Prostate gland (tissue), 2 donors: ENCODE data around the gene OR1I1. TPM values are rescaled to one million over a fixed set of nuclear protein-coding genes. Genes with fewer than 3 reads are reported as not detected.

ENCODE experiments used
- DNase-seq: peaks from one replicate; pipeline ENCODE4 v3.0.0-alpha.2; 2019; ENCODE audit warnings: low spot score
- H3K27ac ChIP-seq, 2 donors: fragments of 200-600 bp; sonication (generic); 2 replicates each; pipeline ENCODE4 v1.5.1; 2017 to 2019
- H3K27me3 ChIP-seq: fragments of 200-600 bp; sonication (generic); replicated peaks from 2 replicates; pipeline ENCODE4 v1.5.1; 2019; ENCODE audit not compliant: insufficient read depth
- H3K36me3 ChIP-seq, 2 donors: fragments of 200-600 bp; sonication (generic); 1 replicate in 1 of 2; 2 replicates in 1 of 2; pipeline versions ENCODE4 v1.5.1 to v1.8.1; 2017 to 2019
- H3K4me1 ChIP-seq: fragments of 200-600 bp; sonication (generic); replicated peaks from 2 replicates; pipeline ENCODE4 v1.5.1; 2019
- H3K4me3 ChIP-seq, 2 donors: fragments of 200-600 bp; sonication (generic); 2 replicates each; pipeline ENCODE4 v1.5.1; 2017 to 2019
- H3K9me3 ChIP-seq: fragments of 200-600 bp; sonication (generic); 2 replicates; pipeline ENCODE4 v1.5.1; 2017
- POLR2A ChIP-seq: fragments of 450-650 bp; IDR thresholded peaks from one replicate; pipeline ENCODE4 v1.6.1; 2016; ENCODE audit warnings: antibody characterized with exemption, mild to moderate bottlenecking
- POLR2AphosphoS5 ChIP-seq: sonication (generic); formaldehyde crosslinking; IDR thresholded peaks from one replicate; pipeline ENCODE4 v1.6.1; 2017; ENCODE audit warnings: antibody characterized with exemption
- WGBS: methylation state at CpG from one replicate; pipeline ENCODE4 v1.1.5; 2018; 5-methylcytosine and 5-hydroxymethylcytosine counted together
- intact Hi-C: fragments of 100-400 bp; cut with DNase I; formaldehyde crosslinking; loops from one replicate; pipeline ENCODE4 v1.14.2; 2022
- total RNA-seq, 2 donors: library from RNA; depleted of rRNA; stranded (reverse); fragments of >200 nt; gene quantifications; one replicate each; pipeline ENCODE4 v1.1.0, GENCODE V29; 2016
- TF ChIP-seq, protein P1 (sequence below), 4 experiments: fragments of 200-600 bp in 2 of 4; fragments of 450-650 bp in 2 of 4; sonication (generic) in 2 of 4; IDR thresholded peaks; 1 replicate in 3 of 4; 2 replicates in 1 of 4; pipeline ENCODE4 v1.5.1; 2016 to 2019; ENCODE audit warnings: antibody characterized with exemption in 4 of 4, mild to moderate bottlenecking in 2 of 4, moderate library complexity in 2 of 4

Gene OR1I1
- total RNA-seq, 2 donors from 2014 or later = not detected

DNA sequence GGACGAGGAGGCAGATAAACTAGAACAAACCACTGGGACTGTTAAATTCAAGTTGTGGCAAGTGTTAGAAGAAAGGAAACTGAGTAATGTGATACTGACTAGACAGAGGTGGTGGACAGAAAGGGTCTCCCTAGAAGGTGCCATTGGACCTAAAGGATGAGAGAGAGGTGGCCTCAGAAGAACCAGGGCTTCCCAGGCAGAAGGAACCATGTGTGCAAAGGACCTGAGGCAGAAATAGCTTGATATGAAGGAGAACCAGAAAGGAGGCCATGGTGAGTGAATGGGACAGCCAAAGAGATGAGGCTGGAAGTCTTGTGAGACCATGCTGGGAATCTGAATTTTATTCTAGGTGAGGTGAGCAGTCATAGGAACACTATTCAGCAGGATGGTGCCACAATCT, 22.4 kb downstream of the OR1I1 start:
- Histone ChIP-seq H3K36me3 (no peaks in the 10 kb centered on the region), H3K4me1 (no peaks in the 10 kb centered on the region), H3K4me3 (no peak overlapping the region), H3K27me3 (no peaks in the 10 kb centered on the region), H3K9me3 (no peaks in the 10 kb centered on the region), H3K27ac (no peak overlapping the region)
- no peak for DNase-seq
- TF ChIP-seq, protein P1, sequence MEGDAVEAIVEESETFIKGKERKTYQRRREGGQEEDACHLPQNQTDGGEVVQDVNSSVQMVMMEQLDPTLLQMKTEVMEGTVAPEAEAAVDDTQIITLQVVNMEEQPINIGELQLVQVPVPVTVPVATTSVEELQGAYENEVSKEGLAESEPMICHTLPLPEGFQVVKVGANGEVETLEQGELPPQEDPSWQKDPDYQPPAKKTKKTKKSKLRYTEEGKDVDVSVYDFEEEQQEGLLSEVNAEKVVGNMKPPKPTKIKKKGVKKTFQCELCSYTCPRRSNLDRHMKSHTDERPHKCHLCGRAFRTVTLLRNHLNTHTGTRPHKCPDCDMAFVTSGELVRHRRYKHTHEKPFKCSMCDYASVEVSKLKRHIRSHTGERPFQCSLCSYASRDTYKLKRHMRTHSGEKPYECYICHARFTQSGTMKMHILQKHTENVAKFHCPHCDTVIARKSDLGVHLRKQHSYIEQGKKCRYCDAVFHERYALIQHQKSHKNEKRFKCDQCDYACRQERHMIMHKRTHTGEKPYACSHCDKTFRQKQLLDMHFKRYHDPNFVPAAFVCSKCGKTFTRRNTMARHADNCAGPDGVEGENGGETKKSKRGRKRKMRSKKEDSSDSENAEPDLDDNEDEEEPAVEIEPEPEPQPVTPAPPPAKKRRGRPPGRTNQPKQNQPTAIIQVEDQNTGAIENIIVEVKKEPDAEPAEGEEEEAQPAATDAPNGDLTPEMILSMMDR (IDR thresholded peaks at IDR 0.05) = no peak
- 86% methylated on average over 1 of the region's 1 CpG for WGBS
- intact Hi-C loops = loop anchor here (10.0 kb wide), 1 partner anchor 1080 kb away; the partner anchor contains the start of gene FAM32A

DNA sequence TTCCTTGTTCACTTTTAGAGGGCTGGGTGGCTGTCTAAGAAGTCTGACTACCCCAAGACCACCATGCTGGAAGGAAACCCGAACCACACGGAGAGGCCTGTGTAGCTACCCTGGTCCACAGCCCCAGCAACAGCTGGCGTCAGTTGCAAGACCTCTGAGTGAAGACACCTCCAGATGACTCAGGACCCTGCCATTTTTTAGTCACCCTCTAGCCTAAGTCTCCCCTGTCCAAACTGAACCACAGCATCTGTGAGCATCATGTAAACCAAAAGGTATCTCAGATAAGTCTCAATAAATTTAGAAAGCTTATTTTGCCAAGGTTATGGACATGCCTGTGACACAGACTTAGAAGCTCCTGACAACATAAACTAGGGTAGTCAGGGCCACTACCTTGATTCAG, 23.0 kb downstream of the OR1I1 start:
- Histone ChIP-seq H3K4me3 (no peak overlapping the region), H3K27ac (no peak overlapping the region), H3K27me3 (no peaks in the 10 kb centered on the region), H3K36me3 (no peaks in the 10 kb centered on the region), H3K9me3 (no peaks in the 10 kb centered on the region), H3K4me1 (no peaks in the 10 kb centered on the region)
- no peak for TF ChIP-seq POLR2A
- TF ChIP-seq, protein P1 (IDR thresholded peaks at IDR 0.05) = no peak
- no peak for TF ChIP-seq POLR2AphosphoS5
- intact Hi-C loops = loop anchor here (10.0 kb wide), 1 partner anchor 1080 kb away; the partner anchor contains the start of gene FAM32A
- 97% methylated on average over 3 of the region's 3 CpGs for WGBS
- no peak for DNase-seq

DNA sequence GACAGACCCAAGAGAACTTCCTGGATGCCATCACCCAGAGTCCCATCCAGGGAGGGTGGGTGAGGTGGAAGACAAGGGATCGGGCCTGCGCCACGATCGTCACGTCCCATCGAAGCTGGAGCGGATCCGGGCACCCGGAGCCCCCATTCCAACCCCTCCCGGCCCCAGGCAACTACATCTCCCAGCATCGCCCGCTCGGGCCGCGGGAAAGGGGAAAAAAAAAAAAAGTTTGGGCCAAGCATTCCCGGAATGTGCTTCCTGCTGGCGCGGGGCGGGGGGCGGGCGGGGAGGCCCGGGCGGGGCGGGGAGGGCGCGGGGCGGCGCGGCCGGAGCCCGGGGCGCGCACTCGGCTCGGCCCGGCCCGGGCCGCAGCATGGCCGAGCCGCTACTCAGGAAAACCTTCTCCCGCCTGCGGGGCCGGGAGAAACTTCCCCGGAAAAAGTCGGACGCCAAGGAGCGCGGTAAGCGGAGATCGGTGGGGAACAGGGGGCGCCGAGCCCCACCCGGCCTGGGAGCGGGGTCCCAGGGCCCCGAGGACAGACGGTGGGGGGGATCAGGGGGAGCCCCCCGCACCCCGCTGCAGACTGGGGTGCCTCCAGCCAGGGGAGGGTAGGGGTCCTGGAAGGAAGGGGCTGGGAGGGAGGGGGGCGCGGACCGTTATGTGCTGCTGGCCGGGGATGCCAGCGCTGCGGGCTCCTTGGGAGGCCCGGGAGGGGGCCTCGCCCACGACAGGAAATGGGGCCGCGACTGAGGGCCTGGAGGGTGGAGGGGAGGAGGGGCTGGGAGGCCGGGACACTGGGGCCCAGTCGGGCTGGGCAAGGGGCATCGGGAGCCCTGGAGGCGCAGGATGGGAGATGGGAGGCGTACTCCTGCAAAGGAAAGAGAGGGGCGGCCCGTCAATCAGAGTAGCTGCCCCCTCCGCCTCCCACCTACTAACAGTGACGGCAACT, 25.3 kb downstream of the OR1I1 start, which contains the start of gene SYDE1:
Gene SYDE1, plus strand, starts transcription at position 341 of the 950 bp plus-strand sequence. Its CDS starts 33 bp downstream, at position 374.
- Histone ChIP-seq H3K36me3 (no peaks in the 10 kb centered on the region), H3K4me3 (peak within 1 kb of the TSS; percentile 54 to 63), H3K4me1 (no peaks in the 10 kb centered on the region), H3K9me3 (no peaks in the 10 kb centered on the region), H3K27ac (peak within 1 kb of the TSS; percentile 82 to 89), H3K27me3 (no peaks in the 10 kb centered on the region)
- TF ChIP-seq, protein P1 (IDR thresholded peaks at IDR 0.05) = no peak
- TF ChIP-seq POLR2A (no peak), POLR2AphosphoS5 (no peak)
- intact Hi-C loops = loop anchor here (1.0 to 10.0 kb wide), 2 partner anchors 18 to 1077 kb away; partner anchors contain the start of gene FAM32A
- WGBS = 2% methylated on average over 59 of the region's 78 CpGs
- no peak for DNase-seq

DNA sequence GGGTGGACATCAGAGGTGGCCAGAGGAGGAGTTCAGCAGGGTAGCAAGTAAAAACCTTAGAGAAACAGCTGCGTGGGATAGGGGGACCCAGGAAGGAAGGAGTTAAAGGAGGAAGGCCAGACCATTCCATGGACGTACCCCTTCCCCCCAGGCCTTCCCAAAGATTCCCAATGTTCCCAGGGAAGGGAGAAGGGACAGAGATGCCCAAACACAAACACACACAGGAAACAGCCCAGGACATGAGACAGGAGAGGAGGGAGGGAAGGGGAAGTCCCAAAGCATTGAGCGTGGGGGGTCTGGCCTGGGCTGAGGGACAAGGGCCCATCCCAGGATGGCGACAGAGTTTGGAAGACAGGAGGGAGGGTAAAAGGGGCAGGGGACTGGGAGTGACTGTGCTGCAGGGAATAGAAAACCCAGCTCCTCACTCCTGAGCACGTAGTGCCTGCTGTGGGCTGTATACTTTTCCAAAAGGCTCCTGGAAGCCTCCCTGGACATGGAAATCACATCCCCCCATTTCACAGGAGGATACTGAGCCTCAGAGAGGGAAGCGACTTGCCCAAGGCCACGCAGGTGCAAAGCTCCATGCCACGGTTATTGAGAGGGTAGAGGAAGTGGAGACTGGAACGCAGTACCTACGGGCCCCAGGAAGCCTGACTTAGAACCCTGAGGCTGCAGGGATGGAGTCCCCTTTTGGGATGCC, 26.3 kb downstream of the OR1I1 start:
- Histone ChIP-seq H3K9me3 (no peaks in the 10 kb centered on the region), H3K36me3 (no peaks in the 10 kb centered on the region), H3K4me3 (peak overlapping the region; percentile 54 to 63), H3K4me1 (no peaks in the 10 kb centered on the region), H3K27ac (peak overlapping the region; percentile 82 to 89), H3K27me3 (no peaks in the 10 kb centered on the region)
- no peak for DNase-seq
- intact Hi-C loops = loop anchor here (1.0 to 10.0 kb wide), 2 partner anchors 17 to 1077 kb away; partner anchors contain the start of gene FAM32A
- WGBS = 40% methylated on average over 10 of the region's 10 CpGs
- TF ChIP-seq POLR2A = no peak
- TF ChIP-seq, protein P1 (IDR thresholded peaks at IDR 0.05) = no peak
- no peak for TF ChIP-seq POLR2AphosphoS5
